UCSD-AML1 (cell line): ENCODE measurements around the gene CEP120.
"Not testable (repeated sequence)": the region's sequence is repeated elsewhere in the genome, so short reads cannot be mapped to it uniquely, and the experiment has no call there.

Experiments
- DNase-seq: peaks from one replicate; lab custom pipeline; 2025; ENCODE audit not compliant: unreplicated experiment; lab: John Stamatoyannopoulos, UW

Gene CEP120

GRCh38 chr5:123439709-123440108 is 16.5 kb upstream of the CEP120 start:
- DNase-seq = no peak

- DNase-seq = peak; percentile 12
These were observed 15.7 kb upstream of the CEP120 start for GRCh38 chr5:123438902-123439301.

GRCh38 chr5:123438244-123438643 is 15.0 kb upstream of the CEP120 start:
- no peak for DNase-seq

DNA sequence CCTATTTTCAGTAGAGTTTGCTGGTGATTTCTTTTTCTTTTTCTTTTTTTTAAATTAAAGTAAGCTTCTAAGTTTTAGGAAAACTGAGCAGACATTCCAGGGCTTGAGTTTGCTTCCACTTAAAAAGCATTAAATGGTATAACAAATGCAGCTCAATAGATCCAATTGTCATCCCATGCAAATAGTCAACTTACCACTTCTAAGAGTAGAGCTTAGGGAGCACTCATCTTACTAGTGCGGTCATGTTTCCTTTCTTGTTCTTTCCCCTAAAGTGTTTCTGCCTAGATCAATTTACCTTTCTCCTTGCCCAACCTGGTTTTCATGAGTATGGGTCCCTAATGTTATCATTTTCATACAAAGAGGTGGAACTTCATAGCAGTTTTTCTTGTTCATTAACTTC is 13.0 kb upstream of the CEP120 start:
- no peak for DNase-seq

DNA sequence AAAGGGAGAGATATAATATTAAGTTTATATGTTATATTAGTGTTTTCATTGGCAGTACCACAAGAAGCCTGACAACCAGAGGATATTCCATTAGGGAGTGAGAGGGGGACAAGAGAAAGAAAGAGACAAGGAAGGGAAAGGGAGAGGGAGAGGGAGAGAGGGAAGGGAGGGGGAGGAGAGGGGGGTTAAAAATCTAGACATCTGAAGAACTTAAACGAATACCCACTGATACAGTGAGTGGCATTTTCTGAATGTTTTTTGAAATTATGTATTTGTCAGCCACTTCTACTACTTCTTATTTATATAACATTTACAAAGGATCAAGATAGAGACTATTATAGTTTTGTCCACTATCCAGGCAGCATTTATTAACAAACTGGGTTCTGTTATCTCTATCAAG is 11.6 kb upstream of the CEP120 start:
- no peak for DNase-seq

- DNase-seq = no peak
These were observed 10.4 kb upstream of the CEP120 start for GRCh38 chr5:123433596-123433995.

GRCh38 chr5:123430441-123430840 is 7.2 kb upstream of the CEP120 start:
- not testable (repeated sequence) for DNase-seq

- DNase-seq = no peak
These were observed 6.8 kb upstream of the CEP120 start for GRCh38 chr5:123429993-123430392.

DNA sequence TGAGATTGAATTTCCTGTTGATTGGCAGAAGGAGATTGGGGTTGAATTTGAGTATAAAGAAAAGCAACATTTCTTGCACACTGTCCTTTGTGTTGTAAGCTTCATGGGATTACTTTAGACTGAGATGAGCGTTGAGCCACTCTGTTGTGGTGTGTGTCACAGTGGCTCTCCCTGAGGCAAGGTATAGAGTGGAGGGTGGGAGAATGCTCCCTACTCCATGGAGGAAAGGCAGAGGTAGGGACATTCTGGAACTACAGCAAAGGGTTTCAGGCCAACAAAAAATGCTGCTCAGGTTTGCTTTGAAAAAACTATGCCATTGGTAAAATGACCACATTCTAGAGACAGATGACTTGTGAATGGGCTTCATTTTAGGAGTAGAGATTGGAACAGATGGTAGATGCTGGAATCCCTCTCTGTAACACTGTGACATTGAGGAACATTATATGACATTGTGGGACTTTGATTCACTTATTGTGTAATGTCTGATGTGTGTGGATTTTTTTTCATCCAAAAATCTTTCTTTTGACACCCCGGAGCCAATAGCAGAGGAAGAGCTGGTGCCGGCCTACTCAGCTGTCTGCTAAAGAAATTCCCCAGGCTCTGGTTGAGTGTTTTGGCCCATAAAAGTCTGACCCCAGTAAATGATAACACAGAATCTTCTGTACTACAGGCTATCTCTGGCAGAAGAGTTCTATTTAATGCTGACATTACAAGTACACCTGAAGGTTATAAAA is 6.2 kb upstream of the CEP120 start:
- DNase-seq = no peak

GRCh38 chr5:123428521-123429220 is 5.5 kb upstream of the CEP120 start:
- no peak for DNase-seq

DNA sequence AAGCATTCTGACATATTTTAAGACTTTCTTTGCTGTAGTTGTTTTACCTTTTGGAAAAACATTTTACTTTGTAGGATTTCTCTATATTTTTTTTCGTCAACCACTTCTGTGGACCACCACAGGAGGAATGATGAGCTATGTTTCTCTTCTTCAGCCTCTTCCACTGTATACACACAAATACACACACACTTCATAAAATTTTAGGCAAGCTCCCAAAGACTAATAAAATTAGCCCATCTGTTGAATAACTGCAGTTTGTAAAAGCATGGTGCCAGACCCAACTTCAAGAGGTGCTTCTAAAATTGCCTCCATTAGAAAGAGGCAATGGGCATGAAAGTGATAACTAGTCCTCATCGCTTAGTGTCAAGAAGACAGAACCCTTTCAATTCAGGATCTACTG is 4.1 kb upstream of the CEP120 start:
- DNase-seq = no peak

- DNase-seq = no peak
These were observed 2.2 kb upstream of the CEP120 start for GRCh38 chr5:123425431-123425830.

GRCh38 chr5:123422433-123423277 is 548 bp downstream of the CEP120 start:
- no peak for DNase-seq

GRCh38 chr5:123421773-123422172 is 1.4 kb downstream of the CEP120 start:
- DNase-seq = no peak

DNA sequence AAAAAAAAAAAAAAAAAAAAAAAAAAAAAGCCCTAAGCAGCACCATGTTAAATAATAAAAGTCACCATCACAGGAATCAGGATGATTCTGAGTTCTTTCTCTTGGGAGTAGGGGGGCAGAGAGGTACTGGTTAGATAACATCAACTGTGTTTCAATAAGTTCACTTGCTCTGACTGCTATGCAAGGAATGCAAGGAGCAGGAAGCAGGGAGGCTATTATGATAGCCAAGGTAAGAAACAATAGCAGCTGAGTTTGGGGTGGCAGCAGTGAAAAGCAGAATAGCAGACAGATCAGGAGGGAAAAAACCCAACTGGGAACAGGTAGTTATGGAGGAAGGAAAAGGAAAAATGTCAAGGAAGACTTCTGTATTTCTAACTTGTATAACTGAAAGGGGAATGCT is 8.2 kb downstream of the CEP120 start:
- no peak for DNase-seq

GRCh38 chr5:123412206-123412605 is 11.0 kb downstream of the CEP120 start:
- no peak for DNase-seq

DNA sequence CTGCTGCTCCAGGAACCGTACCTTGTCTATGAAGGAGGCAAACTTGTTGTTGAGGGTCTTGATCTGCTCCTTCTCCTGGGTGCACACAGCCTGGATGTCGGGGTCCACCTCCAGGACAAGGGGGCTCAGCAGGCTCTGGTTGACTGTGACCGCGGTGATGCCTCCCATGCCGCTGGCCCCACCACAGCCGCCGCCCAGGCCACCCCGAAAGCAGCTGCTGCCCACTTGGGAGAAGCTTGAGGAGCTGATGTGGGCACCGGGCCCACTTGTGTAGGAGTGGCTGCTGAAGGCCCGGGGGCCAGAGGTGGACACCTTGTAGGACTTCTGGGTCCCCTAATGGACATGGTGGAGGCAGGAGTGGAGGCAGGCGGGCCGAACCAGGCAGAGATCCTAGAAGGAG is 21.2 kb downstream of the CEP120 start:
- DNase-seq = not testable (repeated sequence)

DNA sequence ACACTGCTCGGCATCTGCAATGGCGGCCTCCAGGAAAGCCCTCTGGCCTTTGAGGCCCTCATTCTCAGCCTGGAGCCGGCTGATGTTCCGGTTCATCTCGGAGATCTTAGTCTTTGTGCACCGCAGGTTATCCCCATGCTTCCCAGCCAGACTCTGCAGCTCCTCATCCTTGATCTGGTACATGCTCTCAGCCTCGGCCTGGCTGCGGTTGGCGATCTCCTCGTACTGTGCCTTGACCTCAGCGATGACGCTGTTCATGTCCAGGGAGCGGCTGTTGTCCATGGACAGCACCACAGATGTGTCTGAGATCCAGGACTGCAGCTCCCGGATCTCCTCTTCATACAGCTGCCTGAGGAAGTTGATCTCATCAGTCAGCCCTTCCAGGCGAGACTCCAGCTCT is 21.9 kb downstream of the CEP120 start:
- no peak for DNase-seq

DNA sequence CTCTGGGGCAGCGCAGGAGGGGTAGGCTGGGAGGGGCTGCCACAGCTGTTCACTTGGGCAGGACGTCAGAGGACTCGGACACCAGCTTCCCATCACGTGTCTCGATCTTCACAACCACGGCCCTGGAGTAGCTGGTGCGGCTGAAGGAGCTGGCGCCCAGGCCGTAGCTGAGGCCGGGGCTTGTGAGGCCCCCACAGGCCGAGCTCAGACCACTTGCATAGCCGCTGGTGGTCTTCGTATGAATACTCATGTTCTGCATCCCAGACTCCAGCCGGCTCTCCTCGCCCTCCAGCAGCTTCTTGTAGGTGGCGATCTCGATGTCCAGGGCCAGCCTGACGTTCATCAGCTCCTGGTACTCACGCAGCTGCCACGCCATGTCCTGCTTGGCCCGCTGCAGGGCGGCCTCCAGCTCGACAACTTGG is 22.3 kb downstream of the CEP120 start:
- DNase-seq = not testable (repeated sequence)

GRCh38 chr5:123398058-123398733 is 25.0 kb downstream of the CEP120 start:
- DNase-seq = no peak

DNA sequence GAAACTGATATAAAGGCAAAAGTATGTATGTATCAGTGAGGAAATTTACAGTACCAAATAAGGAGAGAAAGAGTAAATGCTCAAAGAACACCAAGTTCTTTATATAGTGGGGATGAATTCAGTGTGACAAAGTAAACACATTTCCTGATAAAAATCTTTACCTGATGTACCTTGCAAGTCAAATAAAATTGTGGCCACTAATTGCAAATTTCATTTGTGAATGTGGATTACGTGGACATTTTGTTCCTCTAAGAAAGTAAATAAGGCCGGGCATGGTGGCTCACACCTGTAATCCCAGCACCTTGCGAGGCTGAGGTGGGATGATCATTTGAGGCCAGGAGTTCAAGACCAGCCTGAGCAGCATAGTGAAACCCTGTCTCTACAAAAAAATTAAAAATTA is 25.7 kb downstream of the CEP120 start:
- DNase-seq = no peak
